Spleen (tissue), 11 donors: ENCODE measurements around the gene NOTCH2. TPM values are rescaled to one million over a fixed set of nuclear protein-coding genes. Genes with fewer than 3 reads are reported as not detected.
"Not testable (repeated sequence)": the region's sequence is repeated elsewhere in the genome, so short reads cannot be mapped to it uniquely, and the experiment has no call there.

Experiments used
- DNase-seq: peaks from one replicate; pipeline ENCODE4 v3.0.0-alpha.2; 2020
- H3K27ac ChIP-seq, 8 donors: fragments of 200-600 bp; sonication (generic) in 7 of 8; 1 replicate in 4 of 8; 2 replicates in 4 of 8; pipeline versions ENCODE4 v1.5.0 to v1.8.0; 2016 to 2021; ENCODE audit warnings: inconsistent platforms in 4 of 8, mild to moderate bottlenecking in 4 of 8, moderate library complexity in 1 of 8
- H3K27me3 ChIP-seq, 7 donors: fragments of 200-600 bp; sonication (generic) in 6 of 7; replicated peaks in 1 of 7; 1 replicate in 4 of 7; 2 replicates in 3 of 7; pipeline versions ENCODE4 v1.5.0 to v1.8.0; 2016 to 2021; ENCODE audit warnings: inconsistent platforms in 3 of 7, mild to moderate bottlenecking in 1 of 7
- H3K36me3 ChIP-seq, 6 donors: fragments of 200-600 bp; sonication (generic) in 5 of 6; 1 replicate in 4 of 6; 2 replicates in 2 of 6; pipeline versions ENCODE4 v1.5.0 to v1.8.0; 2016 to 2021; ENCODE audit warnings: inconsistent platforms in 2 of 6
- H3K4me1 ChIP-seq, 6 donors: fragments of 200-600 bp; sonication (generic) in 5 of 6; 1 replicate in 3 of 6; 2 replicates in 3 of 6; pipeline versions ENCODE4 v1.5.0 to v1.8.0; 2016 to 2021; ENCODE audit warnings: inconsistent platforms in 3 of 6
- H3K4me3 ChIP-seq, 8 donors: fragments of 200-600 bp; sonication (generic) in 7 of 8; 1 replicate in 4 of 8; 2 replicates in 4 of 8; pipeline versions ENCODE4 v1.5.0 to v1.8.0; 2016 to 2021; ENCODE audit warnings: inconsistent platforms in 4 of 8, mild to moderate bottlenecking in 4 of 8, moderate library complexity in 2 of 8
- H3K9me3 ChIP-seq, 8 donors: fragments of 200-600 bp; sonication (generic) in 7 of 8; 1 replicate in 4 of 8; 2 replicates in 4 of 8; pipeline versions ENCODE4 v1.5.0 to v1.8.0; 2016 to 2021; ENCODE audit warnings: inconsistent platforms in 4 of 8
- WGBS, 5 donors: extraction: QIAGEN DNeasy Blood & Tissue Kit in 3 of 5; methylation state at CpG; one replicate each; pipeline versions ENCODE4 v1.1.5 to v1.1.7; 2013 to 2018; 5-methylcytosine and 5-hydroxymethylcytosine counted together
- intact Hi-C: fragments of 100-400 bp; cut with DNase I; formaldehyde crosslinking; loops from one replicate; pipeline ENCODE4 v1.15.0; 2023; ENCODE audit warnings: low total_unique reads
- polyA plus RNA-seq, 3 donors: library from polyadenylated mRNA; stranded (reverse); fragments of 200-250 nt; gene quantifications; one replicate each; pipeline ENCODE4 v1.2.1, GENCODE V29; 2013
- total RNA-seq, 7 donors: library from RNA; depleted of rRNA in 3 of 7; stranded (reverse); fragments of >200 nt in 3 of 7; fragmentation: NEBNext Ultra II Directional in 4 of 7; extraction: Animal tissue kit (Norgen Biotek cat#: 25700) in 4 of 7; gene quantifications; one replicate each; pipeline versions ENCODE4 v1.1.0 to v1.2.1, GENCODE V29; 2016 to 2021
- donor health status: healthy with polysubstance abuse.
- donor health status: DM: no; HTN: no; CAD: no; lungs with moderate emphysema.
- donor health status: DM: no; HTN: no; CAD: no.
- donor health status: Bipolar disorder and iron deficiency.
- donor health status: healthy.
- donor health status: DM: no; HTN: no; CAD: no.
- donor health status: DM: yes; HTN: yes; CAD: no.

Gene NOTCH2
- total and polyA plus RNA-seq, 10 donors = 11.3 to 230 (median 138) TPM

DNA sequence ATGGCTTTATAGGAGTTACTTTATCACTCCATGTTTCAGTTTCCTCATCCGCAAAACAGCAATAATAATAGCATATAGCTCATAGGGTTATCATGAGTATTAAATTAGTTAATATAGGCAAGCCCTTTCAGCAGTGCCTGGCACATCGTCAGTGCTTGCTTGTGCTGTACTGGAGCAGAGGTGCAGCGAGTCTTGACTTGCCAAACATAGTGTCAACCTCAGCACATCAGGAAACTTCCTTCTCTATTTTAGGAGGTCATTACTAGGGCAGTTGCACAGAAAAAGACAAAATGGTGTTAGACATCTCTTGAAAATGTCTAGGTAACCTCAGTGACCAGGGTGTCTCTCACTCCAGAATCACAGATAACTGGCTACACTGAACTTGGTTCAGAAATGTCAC, 34.3 kb upstream of the NOTCH2 start:
- H3K36me3 ChIP-seq, DNase-seq, H3K27me3 ChIP-seq, intact Hi-C loops, H3K27ac ChIP-seq, H3K4me3 ChIP-seq, H3K9me3 ChIP-seq: not testable (repeated sequence)
- H3K4me1 ChIP-seq = peaks cover 0 to 16% (median 1%) of the 10 kb centered on the region in 6 donors
- no CpG with 5 or more reads among the region's 3 CpGs for WGBS, 5 donors

- peaks cover 0 to 21% (median 1%) of the 10 kb centered on the region in 6 donors for H3K4me1 ChIP-seq
- H3K27me3 ChIP-seq, H3K4me3 ChIP-seq, DNase-seq, H3K9me3 ChIP-seq, intact Hi-C loops, H3K36me3 ChIP-seq, H3K27ac ChIP-seq: not testable (repeated sequence)
- WGBS, 5 donors = 71 to 93% (median 84%) methylated on average over 1 of the region's 1 CpG; no CpG with 5 or more reads in 1 of the 5 donors
Observed at GRCh38 chr1:120101593-120101992, 32.1 kb upstream of the NOTCH2 start.

GRCh38 chr1:120100590-120100989, 31.1 kb upstream of the NOTCH2 start:
- H3K9me3 ChIP-seq, intact Hi-C loops, H3K36me3 ChIP-seq, H3K27me3 ChIP-seq, DNase-seq: not testable (repeated sequence)
- WGBS, 5 donors = 20 to 64% (median 27%) methylated on average over 1 of the region's 1 CpG; no CpG with 5 or more reads in 2 of the 5 donors
- peak overlapping the region in 2 of 8 donors; percentile 14 to 55 for H3K4me3 ChIP-seq
- peaks cover 0 to 18% (median 1%) of the 10 kb centered on the region in 6 donors for H3K4me1 ChIP-seq
- H3K27ac ChIP-seq = peak overlapping the region in 4 of 8 donors; percentile 35 to 55 (median 50)

- 69 to 93% (median 78%) methylated on average over 1 of the region's 6 CpGs for WGBS, 5 donors
- intact Hi-C loops, DNase-seq, H3K36me3 ChIP-seq, H3K9me3 ChIP-seq, H3K27me3 ChIP-seq: not testable (repeated sequence)
- Histone ChIP-seq H3K4me3 (peak overlapping the region in 2 of 8 donors; percentile 13 to 57), H3K4me1 (peaks cover 0 to 11% (median 0%) of the 10 kb centered on the region in 6 donors), H3K27ac (peak overlapping the region in 4 of 8 donors; percentile 31 to 65 (median 43))
Observed at GRCh38 chr1:120098986-120099759, 29.7 kb upstream of the NOTCH2 start.

DNA sequence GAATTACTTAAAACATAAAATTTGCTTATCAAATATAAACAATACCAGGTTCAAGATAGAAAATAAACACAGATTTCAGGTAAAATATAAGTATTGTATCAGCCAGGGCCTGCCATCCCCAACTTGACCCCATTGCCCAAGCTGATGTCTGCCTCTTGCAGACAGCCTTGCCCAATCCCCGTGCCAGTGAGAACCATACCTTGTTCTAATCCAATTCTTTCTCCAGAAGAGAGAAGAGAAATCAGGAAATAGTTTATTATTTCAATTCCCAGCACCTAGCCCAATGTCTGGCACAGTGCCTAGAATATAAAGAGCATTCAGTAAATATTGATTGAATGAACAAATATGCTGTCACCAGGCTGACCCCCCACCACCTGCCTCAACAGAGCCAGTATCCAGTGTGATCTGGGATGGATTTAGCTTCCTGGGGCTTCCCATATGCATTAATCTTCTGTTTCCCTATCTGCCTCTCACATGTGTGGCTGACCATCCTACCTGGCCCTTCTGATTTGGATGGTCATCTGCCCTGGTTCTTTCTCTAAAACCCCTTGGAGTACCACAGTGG, 27.6 kb upstream of the NOTCH2 start:
- H3K27me3 ChIP-seq, H3K27ac ChIP-seq, H3K4me3 ChIP-seq, DNase-seq, H3K36me3 ChIP-seq, intact Hi-C loops, H3K9me3 ChIP-seq: not testable (repeated sequence)
- 67 to 86% (median 74%) methylated on average over 1 of the region's 1 CpG for WGBS, 5 donors
- peaks cover 0 to 16% (median 2%) of the 10 kb centered on the region in 6 donors for H3K4me1 ChIP-seq

- intact Hi-C loops, H3K36me3 ChIP-seq, H3K27me3 ChIP-seq, H3K9me3 ChIP-seq, DNase-seq, H3K4me3 ChIP-seq: not testable (repeated sequence)
- Histone ChIP-seq H3K4me1 (peaks cover 0 to 13% (median 2%) of the 10 kb centered on the region in 6 donors), H3K27ac (peak overlapping the region in 3 of 8 donors; percentile 26 to 42 (median 26))
- WGBS, 5 donors = 66 to 90% (median 90%) methylated on average over 1 to 2 of the region's 4 CpGs
Observed at GRCh38 chr1:120093548-120094181, 24.2 kb upstream of the NOTCH2 start.

DNA sequence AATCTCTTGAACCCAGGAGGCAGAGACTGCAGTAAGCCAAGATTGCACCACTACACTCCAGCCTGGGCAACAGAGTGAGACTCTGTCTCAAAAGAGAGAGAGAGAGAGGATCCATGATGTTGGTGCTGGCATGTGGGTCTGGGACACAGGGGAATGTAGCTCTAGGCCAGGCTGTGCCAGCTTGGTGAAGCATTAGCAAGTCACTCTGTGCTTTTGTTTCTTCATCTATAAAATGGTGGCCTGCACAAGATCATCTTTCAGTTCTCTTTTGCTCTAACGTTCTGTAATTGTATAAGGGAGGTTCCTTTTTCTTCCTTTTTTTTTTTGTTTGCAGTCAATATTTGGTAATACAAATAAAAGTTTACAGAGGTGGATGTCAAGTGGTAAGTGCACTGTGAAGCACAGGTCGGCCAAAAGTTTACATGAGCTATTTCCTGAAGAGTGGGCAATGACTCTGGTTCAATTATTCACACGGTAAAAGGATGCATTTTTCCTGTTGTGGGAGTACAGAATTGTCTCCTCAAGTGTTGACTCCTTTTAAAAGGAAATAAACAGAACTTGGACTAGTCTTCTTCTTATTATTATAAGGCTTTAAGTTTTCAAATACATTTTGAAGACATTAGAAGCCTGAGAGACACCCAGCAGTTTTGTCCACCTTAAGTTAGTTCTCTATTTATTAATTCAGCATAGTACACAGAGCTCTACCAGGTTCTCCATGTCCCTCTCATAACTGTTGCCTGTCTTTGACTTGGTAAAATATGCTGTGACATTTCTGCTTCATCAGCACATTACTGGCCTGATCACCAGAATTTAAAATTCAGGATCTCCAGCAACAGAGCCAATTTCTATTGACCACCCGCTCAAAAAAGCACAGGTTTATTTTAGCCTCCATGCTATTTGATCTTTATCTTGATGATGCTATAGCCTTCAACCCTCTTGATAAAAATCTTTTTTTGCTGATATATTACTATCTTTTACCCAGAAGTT, 23.1 kb upstream of the NOTCH2 start:
- H3K9me3 ChIP-seq, DNase-seq, intact Hi-C loops, H3K4me1 ChIP-seq, H3K4me3 ChIP-seq, H3K27me3 ChIP-seq, H3K36me3 ChIP-seq: not testable (repeated sequence)
- WGBS, 5 donors = 39 to 55% (median 47%) methylated on average over 3 to 4 of the region's 4 CpGs
- H3K27ac ChIP-seq = peak overlapping the region in 5 of 8 donors; percentile 27 to 70 (median 54)

DNA sequence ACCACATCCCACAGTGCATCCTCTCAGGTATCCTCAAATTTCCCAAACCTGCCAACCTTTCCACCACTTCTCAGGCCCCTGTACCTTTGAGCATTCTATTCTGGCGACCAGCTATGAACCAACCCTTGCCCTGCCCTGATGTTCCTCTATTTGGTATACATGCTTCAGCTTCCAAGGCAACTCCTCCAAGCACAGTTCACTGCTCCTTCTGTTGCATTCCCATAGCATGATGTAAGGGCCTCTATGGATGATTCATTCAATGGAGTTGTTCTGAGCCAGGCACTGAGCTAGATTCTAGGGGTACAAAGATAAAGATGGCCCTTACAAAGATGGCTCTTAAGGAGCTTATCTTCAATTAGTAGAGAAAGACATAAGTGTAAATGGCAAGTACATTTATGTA, 21.4 kb upstream of the NOTCH2 start:
- H3K4me3 ChIP-seq, H3K4me1 ChIP-seq, H3K36me3 ChIP-seq, H3K27ac ChIP-seq, intact Hi-C loops, H3K9me3 ChIP-seq, DNase-seq, H3K27me3 ChIP-seq: not testable (repeated sequence)
- no CpG with 5 or more reads among the region's 1 CpG for WGBS, 5 donors

DNA sequence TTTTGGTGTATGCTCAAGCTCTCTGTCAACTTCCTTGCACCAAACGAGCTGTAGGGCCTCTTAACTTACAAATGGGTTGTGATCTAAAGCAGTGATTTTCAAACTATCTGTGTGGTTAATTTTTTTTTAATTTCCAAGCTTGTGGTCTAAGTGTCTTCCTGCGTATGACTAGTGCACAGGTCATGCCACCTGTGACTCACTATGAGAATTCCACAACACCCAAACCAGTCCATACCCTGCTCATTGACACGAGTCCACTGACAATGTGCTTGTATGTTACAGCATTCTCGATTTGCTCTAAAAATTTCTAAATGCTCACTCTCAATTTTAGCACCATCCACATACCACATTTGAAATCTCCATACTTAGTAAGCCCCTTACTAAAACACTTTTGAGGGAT, 18.5 kb upstream of the NOTCH2 start:
- H3K9me3 ChIP-seq, H3K4me1 ChIP-seq, DNase-seq, H3K27me3 ChIP-seq, H3K4me3 ChIP-seq, intact Hi-C loops, H3K27ac ChIP-seq, H3K36me3 ChIP-seq: not testable (repeated sequence)
- WGBS, 5 donors = 53 to 61% (median 57%) methylated on average over 3 of the region's 4 CpGs

DNA sequence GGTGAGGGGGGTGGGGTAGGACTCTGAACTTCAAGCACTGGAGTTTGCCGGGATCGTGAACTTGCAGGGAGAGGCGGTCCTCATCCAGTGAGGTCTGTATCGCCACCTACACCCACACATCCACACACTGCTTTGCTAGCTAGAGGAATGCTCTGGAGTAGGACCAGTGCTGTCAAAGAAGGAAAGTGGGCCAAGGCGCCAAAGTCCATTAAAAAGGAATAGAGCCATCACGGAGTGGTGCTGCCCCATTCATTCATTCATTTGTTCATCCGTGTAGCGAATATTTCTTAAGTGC, 405 bp upstream of the NOTCH2 start:
- H3K9me3 ChIP-seq, H3K4me3 ChIP-seq, H3K27ac ChIP-seq, H3K27me3 ChIP-seq, H3K36me3 ChIP-seq, intact Hi-C loops, DNase-seq: not testable (repeated sequence)
- H3K4me1 ChIP-seq = peaks cover 0 to 21% (median 7%) of the 10 kb centered on the region in 6 donors
- WGBS, 5 donors = no CpG with 5 or more reads among the region's 8 CpGs
